ENCODE measurements around the gene MVD. TPM values are rescaled to one million over a fixed set of nuclear protein-coding genes. Genes with fewer than 3 reads are reported as not detected.

MVD gene
- total RNA-seq, 3 donors from 2014 or later: 39.0 to 49.2 (median 44.4) TPM

DNA sequence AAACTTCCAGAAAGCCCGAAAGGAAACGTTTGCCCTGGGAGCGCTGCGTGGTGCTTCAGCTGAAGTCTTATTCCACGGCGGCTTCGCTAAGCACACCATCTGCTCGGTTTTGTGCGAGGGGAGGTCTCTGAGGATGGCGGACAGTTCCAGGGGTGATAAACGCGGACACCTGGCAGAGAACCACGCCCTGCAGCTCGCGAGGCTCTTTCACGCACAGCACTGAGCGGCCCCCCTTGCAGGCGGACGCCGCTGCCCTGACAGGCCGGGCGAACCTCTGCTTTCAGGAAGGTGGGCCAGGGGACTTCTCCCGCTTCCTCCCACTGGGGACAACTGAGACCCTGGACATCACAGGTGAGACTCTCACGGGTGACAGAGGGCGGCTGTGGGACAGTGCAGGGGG is 3.7 kb downstream of the MVD start:
- Mint-ChIP-seq H3K27me3 (ENCODE audit: low read depth) (no peaks in the 10 kb centered on the region), H3K36me3 (ENCODE audit: insufficient read depth) (peaks cover 6% of the 10 kb centered on the region), H3K4me3 (no peak overlapping the region), H3K4me1 (ENCODE audit: low read depth) (peaks cover 14% of the 10 kb centered on the region), H3K9me3 (no peaks in the 10 kb centered on the region)
- DNase-seq: no peak
- no peak for ATAC-seq

DNA sequence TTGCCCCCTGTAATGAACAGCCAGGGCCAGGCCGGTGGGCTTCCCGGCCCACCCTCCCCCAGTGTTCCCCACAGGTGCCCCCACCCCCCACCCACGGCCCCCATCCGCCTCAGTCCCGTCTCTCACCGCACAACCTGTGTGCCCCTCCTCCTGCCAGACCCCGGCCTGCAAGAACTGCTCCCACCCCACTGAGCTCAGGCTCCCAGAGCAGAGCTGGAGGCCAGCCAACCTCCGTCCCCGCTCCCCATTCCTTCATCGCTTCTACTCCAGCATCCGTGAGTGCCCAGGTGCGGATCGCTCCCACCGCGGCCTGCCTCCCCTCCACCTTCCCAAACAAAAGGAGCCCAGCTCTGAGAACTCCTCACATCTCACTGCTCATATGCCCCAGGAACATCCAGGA is 4.2 kb downstream of the MVD start:
- Mint-ChIP-seq H3K27me3 (ENCODE audit: low read depth) (no peaks in the 10 kb centered on the region), H3K9me3 (no peaks in the 10 kb centered on the region), H3K36me3 (ENCODE audit: insufficient read depth) (peaks cover 6% of the 10 kb centered on the region), H3K4me3 (no peak overlapping the region), H3K4me1 (ENCODE audit: low read depth) (peaks cover 11% of the 10 kb centered on the region)
- DNase-seq: no peak
- ATAC-seq: no peak

DNA sequence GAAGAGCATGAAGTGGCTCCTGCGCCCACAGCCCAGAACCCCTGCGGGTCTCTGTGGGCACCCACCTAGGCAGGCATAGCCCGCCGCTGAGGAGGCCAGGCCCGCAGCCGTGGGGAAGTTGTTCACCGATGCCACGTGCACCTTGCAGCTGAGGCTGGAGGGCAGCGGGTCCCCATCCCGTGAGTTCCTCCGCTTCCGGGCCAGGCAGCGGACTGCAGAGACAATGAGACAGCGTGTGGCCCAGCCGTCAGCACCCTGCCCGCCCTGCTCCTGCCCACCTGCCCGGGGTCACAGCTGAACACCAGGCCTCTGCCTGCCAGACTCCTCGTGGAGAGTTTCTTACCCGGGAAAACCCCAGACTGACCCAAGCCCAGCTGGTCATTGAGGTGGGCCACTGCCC is 5.5 kb downstream of the MVD start:
- DNase-seq (no peak), ATAC-seq (no peak)
- Mint-ChIP-seq H3K4me3 (no peak overlapping the region), H3K36me3 (ENCODE audit: insufficient read depth) (peaks cover 6% of the 10 kb centered on the region), H3K9me3 (no peaks in the 10 kb centered on the region), H3K27me3 (ENCODE audit: low read depth) (no peaks in the 10 kb centered on the region), H3K4me1 (ENCODE audit: low read depth) (peaks cover 9% of the 10 kb centered on the region)

GRCh38 chr16:88656291-88656980 is 6.5 kb downstream of the MVD start:
- Mint-ChIP-seq H3K36me3 (ENCODE audit: insufficient read depth) (peaks cover 6% of the 10 kb centered on the region), H3K27me3 (ENCODE audit: low read depth) (no peaks in the 10 kb centered on the region), H3K4me3 (no peak overlapping the region), H3K4me1 (ENCODE audit: low read depth) (peaks cover 7% of the 10 kb centered on the region), H3K9me3 (no peaks in the 10 kb centered on the region)
- DNase-seq (no peak), ATAC-seq (no peak)

- Mint-ChIP-seq H3K9me3 (no peaks in the 10 kb centered on the region), H3K27me3 (ENCODE audit: low read depth) (no peaks in the 10 kb centered on the region), H3K4me3 (no peak overlapping the region), H3K4me1 (ENCODE audit: low read depth) (peaks cover 7% of the 10 kb centered on the region), H3K36me3 (ENCODE audit: insufficient read depth) (peaks cover 6% of the 10 kb centered on the region)
- no peak for DNase-seq
- no peak for ATAC-seq
These were observed 7.1 kb downstream of the MVD start for GRCh38 chr16:88655733-88656281.

- no peaks in the 10 kb centered on the region for H3K9me3 Mint-ChIP-seq
- DNase-seq: no peak
- peaks cover 8% of the 10 kb centered on the region for H3K4me1 Mint-ChIP-seq (ENCODE audit: low read depth)
- no peaks in the 10 kb centered on the region for H3K27me3 Mint-ChIP-seq (ENCODE audit: low read depth)
- H3K4me3 Mint-ChIP-seq: no peak overlapping the region
- H3K36me3 Mint-ChIP-seq (ENCODE audit: insufficient read depth): peaks cover 5% of the 10 kb centered on the region
- no peak for ATAC-seq
These were observed 7.7 kb downstream of the MVD start for GRCh38 chr16:88655053-88655732.

DNA sequence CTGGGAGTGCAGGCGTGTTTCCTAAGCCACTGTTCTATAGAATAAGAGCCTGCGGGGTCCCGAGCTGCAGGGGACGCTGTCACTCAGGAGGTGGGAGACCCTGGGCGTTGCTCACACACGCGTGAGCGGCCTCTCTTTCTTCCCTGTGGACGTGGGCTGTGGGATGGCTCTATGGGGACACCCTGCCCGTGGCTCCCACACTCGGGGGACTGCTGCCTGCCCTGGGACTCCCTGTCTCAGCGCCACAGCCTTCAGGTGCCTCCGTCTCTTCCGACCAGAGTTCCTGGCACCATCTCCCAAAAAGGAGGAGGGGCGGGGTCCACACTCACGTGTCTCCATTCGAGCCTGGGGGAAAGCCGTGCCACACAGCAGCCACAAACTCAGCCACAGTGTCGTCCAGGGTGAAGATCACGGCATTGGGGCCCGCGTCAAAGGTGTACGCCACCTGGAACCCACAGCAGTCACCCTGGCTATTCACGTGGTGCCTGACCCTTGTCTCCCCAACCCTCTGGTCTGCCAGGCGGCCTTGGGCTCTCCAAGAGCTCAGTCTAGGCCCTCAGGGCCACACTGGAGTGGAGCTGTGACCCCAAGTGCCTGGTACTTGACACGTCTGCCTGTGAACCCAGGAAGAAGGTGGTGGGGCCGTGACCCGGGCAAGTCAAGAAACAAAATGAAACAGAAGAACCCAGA is 8.4 kb downstream of the MVD start:
- no peaks in the 10 kb centered on the region for H3K9me3 Mint-ChIP-seq
- DNase-seq (no peak), ATAC-seq (no peak)
- no peaks in the 10 kb centered on the region for H3K27me3 Mint-ChIP-seq (ENCODE audit: low read depth)
- peaks cover 3% of the 10 kb centered on the region for H3K36me3 Mint-ChIP-seq (ENCODE audit: insufficient read depth)
- H3K4me1 Mint-ChIP-seq (ENCODE audit: low read depth): peaks cover 14% of the 10 kb centered on the region
- no peak overlapping the region for H3K4me3 Mint-ChIP-seq

DNA sequence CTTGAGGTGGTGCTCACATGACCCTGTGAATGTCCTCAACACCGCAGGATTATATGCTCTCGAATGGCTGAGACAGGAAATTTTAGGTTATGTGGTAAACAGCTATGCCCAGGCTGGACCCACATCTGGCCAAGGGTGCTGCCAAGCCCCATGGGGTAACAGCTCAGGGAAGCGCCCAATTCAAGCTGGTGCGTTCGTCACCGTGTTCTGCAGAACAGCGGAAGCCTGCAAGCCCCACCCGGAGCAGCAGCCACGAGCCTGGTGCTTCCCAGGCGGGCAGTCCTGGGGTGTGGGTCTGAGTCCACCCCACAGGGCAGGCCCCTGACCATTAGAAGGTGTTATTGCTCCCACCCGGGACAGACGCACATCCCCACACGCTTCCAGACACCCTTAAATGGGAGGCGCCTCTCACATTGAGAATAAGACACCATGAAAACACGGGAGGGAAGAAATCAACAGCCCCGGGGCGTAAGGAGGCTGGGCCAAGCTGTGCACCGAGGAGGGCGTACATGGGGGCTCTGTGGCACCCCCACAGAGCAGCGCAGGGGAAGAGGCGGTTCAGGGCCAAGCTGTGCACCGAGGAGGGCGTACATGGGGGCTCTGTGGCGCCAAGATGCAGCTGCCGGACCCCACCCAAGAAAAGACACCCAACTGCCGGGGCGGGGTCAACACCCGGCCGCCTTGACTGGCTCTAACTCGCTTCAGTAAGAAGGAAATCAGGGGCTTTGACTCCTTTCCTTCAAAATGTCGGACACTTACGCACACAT is 9.1 kb downstream of the MVD start:
- H3K4me1 Mint-ChIP-seq (ENCODE audit: low read depth): peaks cover 19% of the 10 kb centered on the region
- peaks cover 3% of the 10 kb centered on the region for H3K36me3 Mint-ChIP-seq (ENCODE audit: insufficient read depth)
- no peaks in the 10 kb centered on the region for H3K27me3 Mint-ChIP-seq (ENCODE audit: low read depth)
- ATAC-seq: no peak
- no peak overlapping the region for H3K4me3 Mint-ChIP-seq
- DNase-seq: no peak
- H3K9me3 Mint-ChIP-seq: no peaks in the 10 kb centered on the region

DNA sequence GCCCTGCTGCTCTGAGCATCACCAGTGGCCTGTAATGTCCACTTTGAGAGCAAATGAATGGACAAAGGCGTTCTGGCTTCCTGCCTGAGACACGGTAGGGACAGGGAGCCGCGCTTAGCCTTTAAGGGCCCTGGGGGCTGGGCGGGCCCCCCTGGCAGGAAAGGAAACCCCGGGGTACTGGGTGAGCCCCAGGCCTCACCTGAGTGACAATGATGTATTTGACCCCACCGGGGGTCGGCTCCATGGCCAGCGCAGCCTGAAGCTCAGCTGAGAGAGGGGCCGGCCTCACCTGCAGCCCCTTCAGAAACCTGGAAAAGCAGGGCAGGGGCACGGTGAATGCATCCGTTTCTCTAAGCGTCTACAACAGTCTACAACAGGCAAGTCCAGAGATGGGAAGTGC is 9.8 kb downstream of the MVD start:
- Mint-ChIP-seq H3K36me3 (ENCODE audit: insufficient read depth) (peaks cover 3% of the 10 kb centered on the region), H3K4me3 (no peak overlapping the region), H3K4me1 (ENCODE audit: low read depth) (peaks cover 19% of the 10 kb centered on the region), H3K9me3 (no peaks in the 10 kb centered on the region), H3K27me3 (ENCODE audit: low read depth) (no peaks in the 10 kb centered on the region)
- ATAC-seq: no peak
- DNase-seq: no peak

DNA sequence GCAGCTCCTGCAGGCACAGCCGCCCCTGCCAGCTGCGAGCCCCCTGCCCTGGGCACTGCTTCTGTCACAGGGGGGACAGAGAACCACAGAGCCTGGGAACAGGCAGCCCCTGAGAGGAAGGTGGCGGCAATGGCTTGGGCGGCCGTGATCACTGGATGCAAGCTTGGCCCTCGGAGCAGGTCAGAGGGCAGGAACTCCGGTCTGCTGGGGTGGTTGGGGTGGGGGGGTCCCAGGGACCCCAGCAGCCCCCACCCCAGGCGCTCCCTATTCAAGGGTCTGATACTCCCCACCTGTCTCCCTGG is 10.2 kb downstream of the MVD start:
- DNase-seq (no peak), ATAC-seq (no peak)
- Mint-ChIP-seq H3K27me3 (ENCODE audit: low read depth) (no peaks in the 10 kb centered on the region), H3K36me3 (ENCODE audit: insufficient read depth) (peaks cover 3% of the 10 kb centered on the region), H3K9me3 (no peaks in the 10 kb centered on the region), H3K4me3 (no peak overlapping the region), H3K4me1 (ENCODE audit: low read depth) (peaks cover 19% of the 10 kb centered on the region)

DNA sequence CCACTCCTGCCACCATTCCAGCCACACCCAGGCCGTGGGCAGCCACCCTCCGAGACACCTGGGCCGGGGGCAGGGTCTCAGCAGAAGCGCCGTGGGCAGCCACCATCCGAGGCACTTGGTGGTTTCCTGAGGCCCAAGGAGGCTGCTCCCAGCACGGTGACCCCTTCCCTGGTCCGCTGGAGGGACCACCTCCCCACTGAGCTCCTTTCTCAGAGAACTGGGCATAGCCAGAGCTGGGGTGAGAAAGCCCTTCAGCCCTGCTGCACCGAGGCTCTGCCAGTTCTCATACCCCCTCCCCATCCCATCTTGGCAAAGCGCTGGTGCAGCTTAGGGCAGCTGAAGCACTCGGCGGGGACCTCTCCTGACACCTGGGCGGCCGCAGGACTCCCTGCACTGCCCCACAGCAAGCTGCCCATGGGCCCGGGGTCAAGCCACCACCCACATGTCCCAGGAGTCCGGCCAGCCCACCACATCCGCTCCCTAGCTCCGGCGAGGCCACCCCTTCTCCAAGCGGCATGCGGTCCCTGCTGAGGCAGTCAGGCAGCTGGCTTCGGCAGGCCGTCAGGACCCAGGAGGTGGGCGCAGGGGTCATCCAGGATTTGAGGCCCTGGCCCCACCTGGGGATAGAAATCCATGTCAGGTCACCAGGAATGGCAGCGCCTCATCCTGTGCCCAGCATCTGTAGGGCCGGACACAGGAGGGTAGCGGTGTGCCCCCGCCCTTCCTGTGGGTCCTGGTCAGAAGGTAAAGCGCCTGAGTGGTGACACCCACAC is 10.7 kb downstream of the MVD start:
- Mint-ChIP-seq H3K4me3 (no peak overlapping the region), H3K9me3 (no peaks in the 10 kb centered on the region), H3K36me3 (ENCODE audit: insufficient read depth) (peaks cover 3% of the 10 kb centered on the region), H3K4me1 (ENCODE audit: low read depth) (peaks cover 19% of the 10 kb centered on the region), H3K27me3 (ENCODE audit: low read depth) (no peaks in the 10 kb centered on the region)
- DNase-seq (no peak), ATAC-seq (no peak)

DNA sequence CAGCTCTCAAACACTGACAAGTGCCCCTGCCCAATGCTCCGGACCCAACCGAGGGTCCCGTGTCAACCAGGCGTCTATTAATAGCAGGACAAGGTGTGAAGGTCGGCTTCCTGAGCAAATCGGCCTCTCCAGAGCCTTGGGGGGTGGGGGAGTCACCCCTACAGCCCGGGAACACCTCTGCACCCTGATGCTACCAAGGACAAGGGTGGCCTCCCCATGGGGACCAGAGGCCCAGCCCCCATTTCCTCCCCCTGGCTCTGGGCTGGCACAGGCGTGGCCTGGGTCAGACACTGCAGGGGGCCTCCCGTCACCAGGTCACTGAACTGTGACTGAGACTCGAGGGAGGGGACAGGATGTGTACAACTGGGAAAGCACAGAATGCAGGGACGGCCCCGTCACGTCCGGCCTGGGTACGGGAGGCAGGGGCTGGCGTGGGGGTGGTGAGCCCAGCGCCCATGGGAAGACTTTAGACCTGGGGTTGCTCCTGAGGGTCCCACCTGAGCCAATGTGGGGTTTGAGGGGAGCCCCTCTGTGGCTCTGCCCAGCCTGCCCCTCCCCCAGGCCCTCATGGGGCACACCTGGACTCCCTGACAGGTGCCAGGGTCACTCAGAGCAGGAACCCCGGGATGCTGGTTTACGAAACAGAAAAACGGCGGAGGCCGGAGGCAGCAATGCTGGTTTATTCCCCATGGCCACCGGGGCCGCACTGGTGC is 11.5 kb downstream of the MVD start:
- peak; percentile 77 to 80 for ATAC-seq
- Mint-ChIP-seq H3K36me3 (ENCODE audit: insufficient read depth) (peaks cover 3% of the 10 kb centered on the region), H3K9me3 (no peaks in the 10 kb centered on the region), H3K27me3 (ENCODE audit: low read depth) (no peaks in the 10 kb centered on the region), H3K4me3 (peak overlapping the region; percentile 90), H3K4me1 (ENCODE audit: low read depth) (peaks cover 19% of the 10 kb centered on the region)
- DNase-seq: peak; percentile 45

GRCh38 chr16:88650749-88651275 is 12.1 kb downstream of the MVD start, which contains the start of gene CYBA:
TSS of gene CYBA (minus strand) at chr16:88651053. CDS start at chr16:88651013, 40 bp downstream.
- H3K4me3 Mint-ChIP-seq: peak within 1 kb of the TSS; percentile 90
- H3K9me3 Mint-ChIP-seq: no peaks in the 10 kb centered on the region
- H3K36me3 Mint-ChIP-seq (ENCODE audit: insufficient read depth): peaks cover 3% of the 10 kb centered on the region
- H3K27me3 Mint-ChIP-seq (ENCODE audit: low read depth): no peaks in the 10 kb centered on the region
- peaks cover 19% of the 10 kb centered on the region for H3K4me1 Mint-ChIP-seq (ENCODE audit: low read depth)
- DNase-seq (peak; percentile 68), ATAC-seq (peak; percentile 87 to 88)

All from activated T-cell treated with anti-CD3 and anti-CD28 coated beads, Interleukin-2, amount 50 U/mL, for 4 hours (primary cell).